ENCODE results near the gene EBP.
"Not testable (repeated sequence)": the region's sequence is repeated elsewhere in the genome, so short reads cannot be mapped to it uniquely, and the experiment has no call there.

EBP gene

DNA sequence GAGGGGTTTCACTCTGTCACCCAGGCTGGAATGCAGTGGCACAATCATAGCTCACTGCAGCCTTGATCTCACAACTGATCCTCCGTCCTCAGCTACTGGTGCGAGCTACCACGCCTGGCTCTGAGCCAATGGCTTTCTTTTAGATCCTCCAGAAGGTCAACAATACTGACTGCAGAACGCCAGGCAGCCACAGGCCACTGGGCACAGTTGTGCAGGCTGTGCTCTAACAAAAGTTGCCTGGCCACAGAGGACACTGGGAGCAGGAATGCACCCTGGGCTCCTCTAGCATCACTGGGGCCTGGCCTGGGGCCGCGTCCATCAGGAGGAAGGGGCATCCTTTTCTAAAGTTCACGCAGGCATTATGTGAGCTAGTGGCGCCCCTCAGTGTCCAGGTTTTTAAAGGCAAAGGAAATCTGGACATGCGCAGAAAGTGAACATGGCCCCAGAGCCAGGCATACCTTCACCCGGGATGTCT, 27.7 kb upstream of the EBP start:
- peak; percentile 62 for DNase-seq

DNA sequence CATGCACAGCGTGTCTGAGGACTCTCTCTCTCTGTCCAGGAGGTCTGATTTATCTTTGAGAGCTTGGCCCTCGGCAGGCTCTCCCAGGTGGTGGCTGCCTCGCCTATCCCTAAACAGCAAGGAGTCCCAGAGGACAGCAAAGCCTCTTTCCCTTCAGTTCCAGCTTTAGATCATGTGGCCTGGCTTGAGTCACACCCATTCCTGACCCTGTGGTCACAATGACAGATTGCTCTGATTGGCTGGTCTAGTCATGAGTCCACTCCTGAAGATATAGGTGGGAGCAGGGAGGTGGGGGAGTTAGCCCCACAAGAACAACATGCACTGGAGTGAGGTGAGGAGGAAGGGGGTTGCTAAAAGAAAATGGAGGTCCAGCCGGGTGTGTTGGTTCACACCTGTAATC, 24.9 kb upstream of the EBP start:
- peak; percentile 34 for DNase-seq

DNA sequence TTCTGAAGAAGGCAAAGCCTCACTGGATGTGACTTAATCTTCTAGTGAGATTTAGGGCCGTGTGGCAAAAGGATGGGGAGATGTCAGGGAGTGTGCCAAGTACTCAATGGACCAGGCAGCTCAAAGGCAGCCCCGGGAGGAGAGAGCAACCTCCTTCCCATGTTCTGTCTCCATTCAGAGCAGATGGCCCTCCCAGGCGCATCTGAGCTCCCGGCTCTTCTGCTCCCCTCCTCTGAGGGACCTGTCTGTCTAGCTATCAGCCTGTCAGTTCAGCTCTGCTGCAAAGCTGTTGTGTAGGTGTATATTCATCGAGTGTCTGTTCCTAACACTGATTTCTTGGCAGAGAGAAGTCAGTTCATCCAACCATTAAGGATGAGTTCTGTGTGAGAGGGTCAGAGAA, 23.7 kb upstream of the EBP start:
- no peak for DNase-seq

DNA sequence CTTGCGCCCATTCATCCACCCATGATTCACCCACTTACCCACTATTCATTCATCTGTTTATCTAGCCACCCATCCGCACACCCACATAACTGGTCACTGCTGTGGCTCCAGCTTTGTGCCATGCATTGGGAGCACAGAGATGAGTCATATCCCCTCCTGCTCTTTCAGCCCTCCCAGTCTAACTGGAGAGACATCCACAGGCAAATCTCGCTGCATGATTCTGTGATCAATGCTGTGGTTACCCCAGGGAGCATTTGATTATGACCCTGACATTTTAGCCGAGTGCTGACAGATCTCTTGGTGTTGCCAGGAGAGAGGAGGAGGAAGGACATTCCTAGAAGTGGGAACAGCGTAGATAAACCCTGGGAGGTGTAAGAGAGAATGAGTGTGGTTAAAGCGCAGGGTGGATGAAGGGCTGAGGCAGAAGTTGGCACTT, 23.2 kb upstream of the EBP start:
- peak; percentile 88 for DNase-seq

DNA sequence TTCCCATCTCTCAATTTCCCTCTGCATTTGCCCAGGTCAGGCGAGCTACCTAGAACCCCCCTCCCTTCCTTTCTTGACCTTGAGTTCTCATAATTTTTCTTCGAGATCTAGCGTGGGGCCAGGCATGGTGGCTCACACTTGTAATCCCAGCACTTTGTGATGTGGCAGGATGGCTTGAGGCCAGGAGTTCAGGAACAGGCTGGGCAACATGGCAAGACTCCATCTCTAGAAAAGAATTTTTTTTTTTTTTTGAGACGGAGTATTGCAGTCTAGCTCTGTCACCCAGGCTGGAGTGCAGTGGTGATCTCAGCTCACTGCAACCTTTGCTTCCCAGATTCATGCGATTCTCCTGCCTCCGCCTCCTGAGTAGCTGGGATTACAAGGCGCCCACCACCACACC, 17.3 kb upstream of the EBP start:
- no peak for DNase-seq

DNA sequence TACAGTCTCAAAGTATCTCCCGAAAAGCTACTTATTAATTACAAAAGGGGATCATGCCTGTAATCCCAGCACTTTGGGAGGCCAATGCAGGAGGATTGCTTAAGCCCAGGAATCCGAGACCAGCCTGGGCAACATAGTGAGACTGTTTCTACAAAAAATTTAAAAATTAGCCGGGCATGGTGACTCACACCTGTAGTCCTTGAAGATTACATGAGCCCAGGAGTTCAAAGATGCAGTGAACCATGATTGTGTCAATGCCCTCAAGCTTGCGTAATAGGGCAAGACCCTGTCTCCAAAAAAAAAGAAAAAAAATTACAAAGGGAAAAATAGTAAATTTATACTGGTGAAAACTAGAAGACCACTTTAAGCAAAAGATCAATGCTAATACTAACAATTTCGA, 16.1 kb upstream of the EBP start:
- no peak for DNase-seq

DNA sequence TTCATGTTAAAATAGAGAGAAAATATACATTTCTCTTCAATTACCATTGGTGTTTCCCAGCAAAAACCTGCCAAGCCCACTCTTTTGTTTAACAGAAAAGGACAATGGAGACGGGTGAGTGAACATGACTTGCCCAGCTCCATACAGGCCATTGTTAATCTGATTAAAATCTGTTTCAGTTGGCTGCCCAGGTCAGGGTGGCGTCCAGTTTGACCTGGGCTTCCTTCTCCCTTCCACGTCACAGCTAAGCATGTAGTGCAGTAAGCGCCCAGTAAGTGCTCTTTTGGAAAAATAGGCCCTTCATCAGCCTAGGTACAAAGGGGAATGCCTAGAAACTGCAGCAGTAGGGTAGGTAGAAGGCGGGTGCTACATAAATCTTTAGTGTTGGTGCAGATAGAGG, 14.4 kb upstream of the EBP start:
- DNase-seq, result no peak

DNA sequence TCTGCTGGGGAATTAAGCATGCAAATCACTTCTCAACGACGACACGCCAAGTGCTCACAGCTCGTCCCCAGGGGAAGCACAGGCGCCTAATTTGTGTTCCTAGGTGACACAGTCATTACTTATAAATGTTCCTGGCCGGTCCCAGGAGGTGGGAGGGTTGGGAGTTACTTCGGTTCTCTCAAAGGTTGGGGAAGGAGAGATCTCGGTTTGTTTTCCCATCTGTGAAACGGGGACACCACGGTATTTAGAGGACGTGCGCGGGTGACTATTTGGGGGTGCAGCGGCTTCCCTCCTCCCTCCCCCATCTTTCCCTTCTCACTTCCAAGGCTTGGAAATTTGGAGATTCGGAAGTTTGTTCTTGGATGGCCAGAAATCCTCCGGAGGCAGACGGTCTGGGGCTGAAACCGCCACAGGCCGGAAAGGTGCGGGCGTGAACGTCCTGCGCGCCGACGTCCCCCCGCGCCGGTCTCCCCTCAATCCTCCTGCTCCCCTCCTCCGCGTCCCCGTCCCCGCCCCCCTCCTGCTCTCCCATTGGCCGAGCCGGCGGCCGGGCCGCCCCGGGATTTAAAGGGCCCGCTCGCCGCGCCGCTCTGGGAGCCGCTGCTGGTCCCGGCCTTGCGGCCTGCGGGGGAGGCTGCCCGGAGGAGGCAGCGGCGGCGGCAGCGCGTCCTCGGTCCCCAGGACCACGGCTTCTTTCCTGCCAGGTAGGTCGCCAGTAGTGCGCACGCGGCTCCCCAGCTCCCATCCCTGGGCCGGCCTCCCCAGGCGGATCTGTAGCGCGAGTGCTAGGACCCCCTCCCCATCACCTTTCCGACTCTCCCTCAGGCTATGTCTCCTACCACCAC, 13.0 kb upstream of the EBP start, which contains the start of gene PORCN:
PORCN (plus strand) TSS at position 593 of the 845 bp plus-strand sequence. CDS start 829 bp downstream, outside the sequence.
- DNase-seq, result peak; percentile 64

DNA sequence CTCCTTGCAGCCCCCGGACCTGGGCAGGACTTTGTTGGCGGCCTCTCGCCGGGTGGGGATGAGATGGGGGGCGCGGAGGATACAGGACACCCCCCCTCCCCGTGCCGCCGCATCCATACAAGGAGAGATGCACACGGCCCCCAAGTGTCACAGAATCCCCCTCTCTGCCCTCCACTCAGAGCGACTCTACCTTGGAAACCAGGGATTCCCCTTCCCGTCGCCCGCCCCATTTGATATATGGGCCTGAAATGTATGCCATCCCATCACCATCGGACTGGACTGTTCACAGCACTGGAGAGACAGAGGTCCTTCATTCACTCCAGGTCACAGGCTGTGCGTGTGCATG, 12.4 kb upstream of the EBP start:
- DNase-seq, result no peak

DNA sequence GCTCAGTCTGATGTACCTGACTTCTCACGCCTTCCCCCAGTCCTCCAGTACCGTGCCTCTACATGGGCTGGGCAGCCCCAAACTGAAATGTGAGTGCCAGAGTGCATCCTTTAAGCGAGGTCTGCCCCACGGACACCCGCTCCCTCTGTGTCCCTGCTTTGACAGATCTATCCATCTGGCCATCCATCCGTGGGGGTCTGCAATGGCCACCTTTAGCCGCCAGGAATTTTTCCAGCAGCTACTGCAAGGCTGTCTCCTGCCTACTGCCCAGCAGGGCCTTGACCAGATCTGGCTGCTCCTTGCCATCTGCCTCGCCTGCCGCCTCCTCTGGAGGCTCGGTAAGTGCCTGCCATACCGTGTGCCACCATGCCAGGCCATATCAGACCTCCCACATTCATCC, 12.0 kb upstream of the EBP start:
- no peak for DNase-seq

DNA sequence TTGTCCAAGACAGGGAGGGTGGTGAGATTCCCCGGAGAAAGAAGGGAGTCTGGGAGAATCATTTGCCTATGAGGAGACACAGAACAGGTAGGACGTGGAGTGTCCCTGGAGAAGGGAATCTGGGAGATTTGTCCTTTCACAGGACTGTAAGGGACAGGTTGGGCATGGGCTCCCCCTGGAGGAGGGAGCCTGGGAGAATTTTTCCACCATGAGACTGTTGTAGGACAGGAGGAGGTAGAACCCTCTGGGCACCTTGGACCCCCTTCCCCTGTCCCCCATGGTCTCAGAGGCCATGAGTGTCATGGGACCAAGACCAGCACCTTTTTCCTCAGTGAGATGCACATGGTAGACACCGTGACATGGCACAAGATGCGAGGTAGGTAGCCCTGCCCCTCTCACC, 10.0 kb upstream of the EBP start:
- DNase-seq, result no peak

DNA sequence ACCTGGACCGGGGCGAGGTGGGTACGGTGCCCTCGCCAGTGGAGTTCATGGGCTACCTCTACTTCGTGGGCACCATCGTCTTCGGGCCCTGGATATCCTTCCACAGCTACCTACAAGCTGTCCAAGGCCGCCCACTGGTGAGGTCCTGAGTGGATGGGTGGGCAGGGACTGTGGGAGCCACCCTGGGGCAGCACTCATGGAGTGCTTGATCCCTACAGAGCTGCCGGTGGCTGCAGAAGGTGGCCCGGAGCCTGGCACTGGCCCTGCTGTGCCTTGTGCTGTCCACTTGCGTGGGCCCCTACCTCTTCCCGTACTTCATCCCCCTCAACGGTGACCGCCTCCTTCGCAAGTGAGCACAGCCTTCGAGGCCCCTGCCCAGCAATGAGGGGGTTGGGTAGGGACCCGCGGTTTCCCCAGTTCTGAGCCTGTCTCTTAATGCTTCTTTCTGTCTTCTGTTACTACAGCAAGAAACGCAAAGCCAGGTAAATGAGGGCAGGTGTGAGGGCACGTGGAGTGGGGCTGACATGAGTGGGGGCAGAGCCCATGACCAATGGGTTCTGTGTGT, 9.2 kb upstream of the EBP start:
- DNase-seq, result no peak

DNA sequence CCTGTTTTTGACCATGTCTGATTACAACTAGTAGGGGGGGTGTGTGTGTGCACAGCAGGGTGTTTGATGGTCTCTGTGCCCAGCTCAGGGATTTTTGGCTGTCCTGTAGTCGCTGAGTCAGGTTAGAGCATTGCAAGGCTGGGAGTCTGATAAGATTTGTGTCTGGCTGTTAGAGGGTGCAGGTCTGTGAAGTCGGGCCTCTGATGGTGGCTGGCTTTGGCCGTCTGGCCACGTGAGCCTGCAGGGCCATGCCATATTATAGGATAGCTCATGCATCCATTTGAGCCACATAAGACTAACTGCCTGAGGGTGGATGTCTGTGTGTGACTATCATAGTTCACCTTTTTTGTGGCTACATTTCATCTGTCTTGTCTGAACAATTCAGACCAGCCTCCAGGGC, 7.9 kb upstream of the EBP start:
- DNase-seq, result no peak

DNA sequence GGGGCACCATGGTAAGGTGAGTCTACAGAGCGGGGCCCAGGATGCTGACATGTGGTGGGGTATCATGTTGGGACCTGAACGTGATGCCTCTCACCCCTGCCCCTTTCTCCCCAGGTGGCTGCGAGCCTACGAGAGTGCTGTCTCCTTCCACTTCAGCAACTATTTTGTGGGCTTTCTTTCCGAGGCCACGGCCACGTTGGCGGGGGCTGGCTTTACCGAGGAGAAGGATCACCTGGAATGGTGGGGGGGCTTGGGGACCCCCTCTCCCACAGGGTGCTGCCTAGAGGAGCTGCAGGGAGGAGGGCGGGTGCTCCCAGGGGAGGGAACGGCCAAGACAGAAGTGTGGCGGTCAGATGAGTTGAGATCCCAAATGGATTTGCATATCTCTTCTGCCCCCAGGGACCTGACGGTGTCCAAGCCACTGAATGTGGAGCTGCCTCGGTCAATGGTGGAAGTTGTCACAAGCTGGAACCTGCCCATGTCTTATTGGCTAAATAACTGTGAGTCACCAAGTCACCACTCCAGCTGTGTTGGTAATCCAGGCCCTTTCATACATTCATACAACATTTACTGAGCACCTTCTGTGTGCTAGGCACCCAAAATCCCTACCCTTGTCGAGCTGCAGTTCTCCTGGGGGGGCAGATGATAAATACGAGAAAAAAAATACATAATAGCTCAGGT, 7.3 kb upstream of the EBP start:
- no peak for DNase-seq

DNA sequence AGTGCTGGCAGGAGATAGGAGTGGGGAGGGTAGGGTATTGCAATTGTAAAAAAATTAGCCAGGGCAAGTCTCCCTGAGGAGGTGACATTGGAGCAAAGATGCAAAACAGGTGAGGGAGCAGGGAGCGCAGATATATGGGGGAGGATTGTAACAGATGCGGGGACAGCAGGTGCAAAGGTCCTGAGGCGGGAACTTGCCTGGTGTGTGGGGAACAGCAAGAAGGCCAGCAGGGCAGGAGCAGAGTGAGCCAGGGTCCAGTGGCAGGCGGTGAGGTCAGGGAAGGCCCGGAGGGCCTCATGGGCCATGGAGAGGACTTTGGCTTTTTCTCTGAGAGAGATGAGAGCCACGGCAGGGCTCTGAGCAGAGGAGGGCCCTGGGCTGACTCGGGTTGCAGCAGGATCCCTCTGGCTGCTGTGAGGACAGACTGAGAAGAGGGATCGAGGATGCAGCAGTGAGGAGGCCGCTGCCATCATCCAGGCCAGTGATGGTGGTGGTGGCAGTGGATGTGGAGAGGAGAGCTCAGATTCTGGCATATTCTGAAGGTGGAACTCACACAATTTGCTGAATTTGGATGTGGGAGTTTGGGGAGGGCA, 6.6 kb upstream of the EBP start:
- DNase-seq, result no peak

DNA sequence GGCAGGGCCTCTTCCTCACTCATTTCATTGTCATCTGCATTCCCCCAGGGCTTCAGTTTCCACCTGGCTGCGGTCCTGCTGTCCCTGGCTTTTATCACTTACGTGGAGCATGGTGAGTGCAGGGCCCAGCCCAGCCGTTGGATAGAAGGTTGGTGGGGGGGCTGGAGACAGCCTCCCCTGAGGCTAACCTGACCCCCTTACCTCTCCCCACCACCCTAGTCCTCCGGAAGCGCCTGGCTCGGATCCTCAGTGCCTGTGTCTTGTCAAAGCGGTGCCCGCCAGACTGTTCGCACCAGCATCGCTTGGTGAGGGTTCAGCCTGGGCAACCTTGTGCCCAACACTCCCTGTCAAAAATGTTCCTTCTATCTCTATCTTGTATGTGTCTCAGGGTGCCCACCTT, 5.8 kb upstream of the EBP start:
- DNase-seq, result no peak

DNA sequence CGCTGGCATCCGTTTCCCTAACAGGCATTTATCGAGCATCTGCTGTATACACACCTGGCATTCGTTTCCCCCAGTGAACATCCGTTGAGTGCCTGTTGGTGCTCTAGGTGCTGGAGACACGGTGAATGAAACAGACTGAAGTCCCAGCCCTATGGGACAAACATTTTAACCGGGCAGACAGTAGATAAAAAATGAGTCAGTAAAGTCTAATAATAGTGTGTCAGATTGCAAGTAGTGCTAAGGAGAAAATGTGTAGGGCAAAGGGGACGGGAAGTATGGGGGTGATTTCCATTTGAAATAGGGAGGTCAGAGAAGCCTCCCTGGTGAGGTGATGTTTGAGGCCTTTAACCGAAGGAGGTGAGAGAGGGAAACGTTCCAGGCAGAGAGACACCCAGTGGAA, 5.3 kb upstream of the EBP start:
- no peak for DNase-seq

DNA sequence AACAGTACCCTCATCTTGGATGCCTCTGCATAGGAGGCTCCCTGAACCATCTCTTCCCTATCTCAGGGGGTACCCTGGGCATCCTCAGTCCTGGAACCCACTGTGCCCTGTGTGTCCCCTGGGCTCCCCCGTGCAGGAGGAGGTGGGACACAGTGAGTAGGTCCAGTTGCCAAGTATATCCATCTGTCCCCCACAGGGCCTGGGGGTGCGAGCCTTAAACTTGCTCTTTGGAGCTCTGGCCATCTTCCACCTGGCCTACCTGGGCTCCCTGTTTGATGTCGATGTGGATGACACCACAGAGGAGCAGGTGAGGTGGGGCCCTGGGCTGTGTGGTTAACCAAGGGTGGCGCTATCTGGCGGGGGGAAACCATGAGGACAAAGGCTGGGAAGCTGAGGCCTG, 4.6 kb upstream of the EBP start:
- no peak for DNase-seq

DNA sequence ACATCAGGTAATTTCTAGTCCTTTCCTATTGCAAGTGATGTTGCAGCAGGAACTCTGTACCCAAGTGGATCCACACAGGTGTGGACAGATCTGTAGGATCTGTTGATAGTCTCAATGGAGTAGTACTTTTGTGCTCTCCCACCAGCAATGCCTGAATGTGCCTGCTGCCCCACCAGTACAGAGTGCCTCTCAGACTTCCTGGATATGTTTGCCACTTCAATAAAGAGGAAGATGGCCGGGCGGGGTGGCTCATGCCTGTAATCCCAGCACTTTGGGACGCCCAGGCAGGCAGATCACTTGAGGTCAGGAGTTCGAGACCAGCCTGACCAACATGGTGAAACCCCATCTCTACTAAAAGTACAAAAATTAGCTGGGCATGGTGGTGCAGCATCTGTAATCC, 2.1 kb upstream of the EBP start:
- not testable (repeated sequence) for DNase-seq

DNA sequence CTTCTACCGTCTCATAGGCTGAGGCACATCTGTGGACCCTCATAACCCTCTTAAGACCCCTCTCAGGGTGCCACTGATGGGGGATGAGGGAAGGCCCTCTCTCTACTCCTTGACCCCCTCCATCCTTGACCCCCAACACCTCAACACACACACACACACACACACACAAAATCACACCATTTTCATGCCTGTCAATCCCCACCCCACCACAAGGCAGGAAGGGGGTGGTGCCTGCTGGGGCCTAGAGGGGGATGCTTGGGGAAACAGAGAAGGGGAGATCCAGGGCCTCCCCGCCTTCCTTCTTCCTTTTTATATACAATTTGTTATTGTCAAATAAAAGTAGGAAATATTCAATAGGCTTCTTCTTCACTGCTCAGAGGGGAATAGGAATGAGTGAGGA, 1.2 kb upstream of the EBP start:
- DNase-seq, result no peak

DNA sequence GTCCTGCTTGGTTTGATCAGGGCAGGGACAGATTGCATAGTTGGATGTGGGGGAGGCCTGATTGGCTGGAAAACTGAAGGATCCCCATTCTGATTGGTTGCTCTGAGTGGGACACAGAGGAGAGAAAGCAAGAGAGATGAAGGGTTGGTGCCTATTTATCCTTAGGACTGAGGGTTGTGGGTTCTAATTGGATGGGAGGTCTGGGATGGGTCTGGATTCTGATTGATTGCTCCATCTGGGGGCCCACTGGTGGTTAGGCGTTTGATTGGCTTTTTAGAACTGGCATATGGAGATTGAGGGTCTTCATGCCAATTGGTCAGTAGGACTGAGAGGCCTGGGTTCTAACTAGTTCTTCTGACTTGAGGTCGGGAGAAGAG, 644 bp upstream of the EBP start:
- no peak for DNase-seq

DNA sequence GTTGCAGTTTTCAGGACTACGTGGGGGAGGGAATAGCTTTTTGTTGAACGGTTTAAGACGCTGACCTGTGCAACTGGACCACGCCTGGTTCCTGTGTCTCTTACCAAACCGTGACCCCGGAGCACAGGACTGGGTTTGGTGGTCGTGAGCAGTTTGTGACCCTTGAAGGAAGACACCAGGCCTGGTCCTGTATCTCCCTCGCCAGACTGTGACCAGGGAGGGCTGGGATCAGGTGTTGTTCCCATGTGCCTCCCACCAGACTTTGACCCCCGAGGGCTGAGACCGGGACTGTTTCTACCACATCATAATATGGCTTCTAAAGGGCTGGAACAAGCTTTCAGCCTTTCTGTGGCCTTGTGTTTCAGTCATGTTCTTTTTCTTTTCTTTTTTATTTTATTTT, 683 bp downstream of the EBP start:
- no peak for DNase-seq

DNA sequence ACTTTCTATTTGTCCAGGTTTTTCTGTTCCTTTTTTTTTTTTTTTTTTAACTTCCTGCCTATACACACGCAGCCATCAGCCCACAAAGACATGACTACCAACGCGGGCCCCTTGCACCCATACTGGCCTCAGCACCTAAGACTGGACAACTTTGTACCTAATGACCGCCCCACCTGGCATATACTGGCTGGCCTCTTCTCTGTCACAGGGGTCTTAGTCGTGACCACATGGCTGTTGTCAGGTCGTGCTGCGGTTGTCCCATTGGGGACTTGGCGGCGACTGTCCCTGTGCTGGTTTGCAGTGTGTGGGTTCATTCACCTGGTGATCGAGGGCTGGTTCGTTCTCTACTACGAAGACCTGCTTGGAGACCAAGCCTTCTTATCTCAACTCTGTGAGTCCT, 2.1 kb downstream of the EBP start:
- DNase-seq, result no peak

DNA sequence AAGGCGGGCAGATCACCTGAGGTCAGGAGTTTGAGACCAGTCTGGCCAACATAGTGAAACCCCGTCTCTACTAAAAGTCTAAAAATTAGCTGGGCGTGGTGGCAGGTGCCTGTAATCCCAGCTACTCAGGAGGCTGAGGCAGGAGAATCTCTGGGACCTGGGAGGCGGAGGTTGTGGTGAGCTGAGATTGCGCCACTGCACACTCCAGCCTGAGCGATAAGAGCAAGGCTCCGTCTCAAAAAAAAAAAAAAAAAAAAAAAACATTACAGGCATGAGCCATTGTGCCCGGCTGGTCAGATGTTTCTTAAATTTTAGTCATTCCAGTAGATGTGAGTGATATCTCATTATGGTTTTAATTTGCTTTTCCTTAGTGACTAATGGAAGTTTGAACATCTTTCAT, 4.2 kb downstream of the EBP start:
- DNase-seq, result not testable (repeated sequence)
